Tibial artery (tissue), 4 donors: ENCODE data around the gene LUZP1.

Experiments used
- DNase-seq, 2 donors: peaks; one replicate each; pipeline ENCODE4 v3.0.0-alpha.2; 2019
- H3K27ac ChIP-seq, 2 donors: fragments of 200-600 bp; sonication (generic) in 1 of 2; 1 replicate in 1 of 2; 2 replicates in 1 of 2; pipeline ENCODE4 v1.5.1; 2018 to 2019; ENCODE audit warnings: mild to moderate bottlenecking in 1 of 2
- H3K27me3 ChIP-seq, 2 donors: fragments of 200-600 bp; sonication (generic) in 1 of 2; one replicate each; pipeline versions ENCODE4 v1.5.1 to v1.6.0; 2016 to 2019
- H3K36me3 ChIP-seq, 3 donors: fragments of 200-600 bp; sonication (generic) in 2 of 3; one replicate each; pipeline ENCODE4 v1.5.1; 2016 to 2019; ENCODE audit warnings: mild to moderate bottlenecking in 2 of 3
- H3K4me1 ChIP-seq, 4 donors: fragments of 200-600 bp; sonication (generic) in 2 of 4; 1 replicate in 3 of 4; 2 replicates in 1 of 4; pipeline ENCODE4 v1.5.1; 2016 to 2019
- H3K4me3 ChIP-seq, 2 donors: fragments of 200-600 bp; sonication (generic) in 1 of 2; 1 replicate in 1 of 2; 2 replicates in 1 of 2; pipeline ENCODE4 v1.5.1; 2018 to 2019; ENCODE audit warnings: mild to moderate bottlenecking in 2 of 2
- H3K9me3 ChIP-seq, 3 donors: fragments of 200-600 bp; sonication (generic) in 1 of 3; one replicate each; pipeline ENCODE4 v1.5.1; 2016 to 2019
- CTCF ChIP-seq, 2 experiments: fragments of 200-600 bp in 1 of 2; fragments of 450-650 bp in 1 of 2; IDR thresholded peaks; one replicate each; pipeline ENCODE4 v1.5.1; 2017 to 2019; ENCODE audit warnings: antibody characterized with exemption in 2 of 2, mild to moderate bottlenecking in 1 of 2, moderate library complexity in 1 of 2
- intact Hi-C: fragments of 100-400 bp; cut with DNase I; formaldehyde crosslinking; loops from one replicate; pipeline ENCODE4 v1.15.0; 2023; ENCODE audit warnings: low total_unique reads

The LUZP1 gene

GRCh38 chr1:23177438-23178380 is 9.1 kb upstream of the LUZP1 start:
- Histone ChIP-seq H3K27ac (peak overlapping the region; percentile 87 to 89), H3K9me3 (no peaks in the 10 kb centered on the region), H3K27me3 (no peaks in the 10 kb centered on the region), H3K4me1 (peaks cover 0 to 21% (median 10%) of the 10 kb centered on the region in 4 donors), H3K36me3 (no peaks in the 10 kb centered on the region), H3K4me3 (peak overlapping the region; percentile 64 to 76)
- intact Hi-C loops, result no loop called here
- DNase-seq, result peak; percentile 60 to 84
- TF ChIP-seq CTCF (IDR thresholded peaks at IDR 0.05), result peak; percentile 37 to 57

DNA sequence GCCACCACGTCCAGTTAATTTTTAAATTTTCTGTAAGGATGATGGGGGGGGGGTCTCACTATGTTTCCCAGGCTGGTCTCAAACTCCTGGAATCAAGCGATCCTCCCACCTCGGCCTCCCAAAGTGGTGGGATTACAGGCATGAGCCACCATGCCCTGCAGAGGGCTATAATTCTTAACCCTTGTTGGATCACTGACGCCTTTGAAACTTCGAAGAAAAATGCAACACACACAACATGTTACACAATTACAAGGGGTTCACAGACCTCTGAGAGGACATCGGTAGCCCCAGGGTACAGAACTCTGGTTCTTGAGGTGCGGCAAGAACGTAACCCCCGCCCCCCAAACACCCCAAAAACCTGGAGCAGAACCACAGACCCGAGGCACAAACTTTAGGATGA is 8.4 kb upstream of the LUZP1 start:
- H3K27ac ChIP-seq, result peak overlapping the region; percentile 87 to 89
- no peaks in the 10 kb centered on the region for H3K9me3 ChIP-seq
- peaks cover 0 to 21% (median 10%) of the 10 kb centered on the region in 4 donors for H3K4me1 ChIP-seq
- no peak for TF ChIP-seq CTCF (IDR thresholded peaks at IDR 0.05)
- no peak for DNase-seq
- intact Hi-C loops, result no loop called here
- peak overlapping the region; percentile 64 to 76 for H3K4me3 ChIP-seq
- H3K27me3 ChIP-seq, result no peaks in the 10 kb centered on the region
- H3K36me3 ChIP-seq, result no peaks in the 10 kb centered on the region

DNA sequence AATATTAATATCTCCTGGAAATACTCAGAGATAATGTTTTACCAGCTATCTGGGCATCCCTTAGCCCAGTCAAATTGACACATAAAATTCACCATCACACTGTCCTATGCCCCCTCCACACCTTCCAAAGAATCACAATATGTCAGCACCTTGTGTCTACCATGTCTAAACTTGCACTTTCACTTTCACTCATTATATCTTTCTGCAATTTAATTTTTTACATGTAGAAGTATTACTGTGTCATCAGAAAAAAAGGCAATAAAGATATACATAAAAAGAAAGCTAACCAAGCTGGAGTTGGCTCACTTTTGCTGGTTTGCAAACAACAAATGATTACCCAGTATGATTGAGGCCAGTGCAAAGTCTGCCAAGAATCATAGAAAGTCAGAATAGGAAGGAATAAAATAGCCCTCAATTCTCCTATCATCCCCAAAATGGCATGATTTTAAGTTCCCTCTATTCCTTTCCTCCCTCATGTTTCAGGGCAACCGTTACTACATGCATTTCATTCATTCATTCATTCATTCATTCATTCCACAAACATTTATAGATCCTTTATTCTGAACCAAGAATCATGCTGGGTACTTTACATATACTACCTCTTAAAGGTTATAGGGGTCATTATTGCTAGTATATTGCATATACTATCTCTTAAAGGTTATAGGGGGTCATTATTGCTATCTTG is 5.9 kb upstream of the LUZP1 start:
- Histone ChIP-seq H3K4me3 (no peak overlapping the region), H3K27me3 (no peaks in the 10 kb centered on the region), H3K9me3 (no peaks in the 10 kb centered on the region), H3K4me1 (peaks cover 0 to 28% (median 15%) of the 10 kb centered on the region in 4 donors), H3K27ac (no peak overlapping the region), H3K36me3 (no peaks in the 10 kb centered on the region)
- DNase-seq, result no peak
- intact Hi-C loops, result no loop called here
- no peak for TF ChIP-seq CTCF (IDR thresholded peaks at IDR 0.05)

- intact Hi-C loops, result no loop called here
- Histone ChIP-seq H3K4me1 (peaks cover 0 to 24% (median 18%) of the 10 kb centered on the region in 4 donors), H3K27ac (peak overlapping the region in 1 of 2 donors; percentile 35), H3K36me3 (no peaks in the 10 kb centered on the region), H3K27me3 (no peaks in the 10 kb centered on the region), H3K4me3 (no peak overlapping the region), H3K9me3 (no peaks in the 10 kb centered on the region)
- no peak for TF ChIP-seq CTCF (IDR thresholded peaks at IDR 0.05)
- no peak for DNase-seq
Observed at GRCh38 chr1:23171181-23171755, 2.6 kb upstream of the LUZP1 start.

- Histone ChIP-seq H3K27ac (peak overlapping the region; percentile 90 to 91), H3K27me3 (no peaks in the 10 kb centered on the region), H3K4me1 (peaks cover 0 to 36% (median 22%) of the 10 kb centered on the region in 4 donors), H3K4me3 (peak overlapping the region; percentile 90 to 94), H3K9me3 (no peaks in the 10 kb centered on the region), H3K36me3 (no peaks in the 10 kb centered on the region)
- no peak for TF ChIP-seq CTCF (IDR thresholded peaks at IDR 0.05)
- intact Hi-C loops, result loop anchor here (5.0 kb wide), 1 partner anchor 153 kb away; the partner anchor contains the start of genes KDM1A and TEX46
- DNase-seq, result peak; percentile 77 to 82
Observed at GRCh38 chr1:23169727-23170335, 1.2 kb upstream of the LUZP1 start.
